ENCODE data around the gene RIT2.

- TF ChIP-seq ZNF792 (tag by site-specific recombination; IDR thresholded peaks at IDR 0.05): no peak
- no peak for TF ChIP-seq PRDM4 (tag by site-specific recombination; IDR thresholded peaks at IDR 0.05)
- TF ChIP-seq, protein P1, sequence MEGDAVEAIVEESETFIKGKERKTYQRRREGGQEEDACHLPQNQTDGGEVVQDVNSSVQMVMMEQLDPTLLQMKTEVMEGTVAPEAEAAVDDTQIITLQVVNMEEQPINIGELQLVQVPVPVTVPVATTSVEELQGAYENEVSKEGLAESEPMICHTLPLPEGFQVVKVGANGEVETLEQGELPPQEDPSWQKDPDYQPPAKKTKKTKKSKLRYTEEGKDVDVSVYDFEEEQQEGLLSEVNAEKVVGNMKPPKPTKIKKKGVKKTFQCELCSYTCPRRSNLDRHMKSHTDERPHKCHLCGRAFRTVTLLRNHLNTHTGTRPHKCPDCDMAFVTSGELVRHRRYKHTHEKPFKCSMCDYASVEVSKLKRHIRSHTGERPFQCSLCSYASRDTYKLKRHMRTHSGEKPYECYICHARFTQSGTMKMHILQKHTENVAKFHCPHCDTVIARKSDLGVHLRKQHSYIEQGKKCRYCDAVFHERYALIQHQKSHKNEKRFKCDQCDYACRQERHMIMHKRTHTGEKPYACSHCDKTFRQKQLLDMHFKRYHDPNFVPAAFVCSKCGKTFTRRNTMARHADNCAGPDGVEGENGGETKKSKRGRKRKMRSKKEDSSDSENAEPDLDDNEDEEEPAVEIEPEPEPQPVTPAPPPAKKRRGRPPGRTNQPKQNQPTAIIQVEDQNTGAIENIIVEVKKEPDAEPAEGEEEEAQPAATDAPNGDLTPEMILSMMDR (tag by site-specific recombination; IDR thresholded peaks at IDR 0.05): no peak
- no peak for TF ChIP-seq BCL11A (tag by site-specific recombination; IDR thresholded peaks at IDR 0.05; ENCODE audit: low read depth)
- TF ChIP-seq ZNF174 (tag by site-specific recombination; IDR thresholded peaks at IDR 0.05): no peak
- TF ChIP-seq ZNF138 (tag by site-specific recombination; IDR thresholded peaks at IDR 0.05; ENCODE audit: borderline replicate concordance): no peak
- no peak for TF ChIP-seq ZNF184 (tag by site-specific recombination; IDR thresholded peaks at IDR 0.05)
- TF ChIP-seq ZNF311 (tag by site-specific recombination; IDR thresholded peaks at IDR 0.05; ENCODE audit: borderline replicate concordance): no peak
- TF ChIP-seq ZNF530 (tag by site-specific recombination; IDR thresholded peaks at IDR 0.05; ENCODE audit: low read depth): no peak
These were observed 336.9 kb downstream of the RIT2 start for GRCh38 chr18:42778445-42779042.
